PC-9 (cell line): ENCODE results near the gene OR7G2.

ENCODE experiments used
- EZH2 ChIP-seq: fragments of 200-600 bp; sonication (generic); IDR thresholded peaks from 2 replicates; pipeline ENCODE4 v1.8.0; 2017; ENCODE audit warnings: antibody characterized with exemption, low read depth
- TF ChIP-seq, protein P1 (sequence below): fragments of 200-600 bp; sonication (generic); conservative IDR thresholded peaks from 2 replicates; pipeline ENCODE4 v1.6.1; 2017; ENCODE audit warnings: mixed run types, antibody characterized with exemption, mild to moderate bottlenecking, moderate library complexity

DNA sequence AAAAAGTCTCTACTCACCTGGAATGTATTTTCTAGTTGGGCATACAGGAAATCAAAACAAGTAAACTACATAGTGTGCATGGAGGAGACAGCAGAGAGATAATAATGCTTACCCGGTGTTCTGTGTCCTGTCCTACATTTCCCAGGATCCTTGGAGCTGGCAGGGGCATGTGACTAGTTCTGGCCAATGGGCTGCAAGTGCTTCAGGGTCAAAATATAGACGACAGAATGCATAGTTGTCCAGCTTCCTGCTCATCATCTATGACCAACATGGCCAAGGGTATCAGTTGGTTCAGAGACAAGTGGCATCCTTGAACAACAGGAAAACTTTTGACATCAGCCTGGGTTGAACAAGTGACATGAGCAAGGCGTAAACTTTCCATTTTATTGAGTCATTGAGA is 41.4 kb upstream of the OR7G2 start:
- TF ChIP-seq, protein P1, sequence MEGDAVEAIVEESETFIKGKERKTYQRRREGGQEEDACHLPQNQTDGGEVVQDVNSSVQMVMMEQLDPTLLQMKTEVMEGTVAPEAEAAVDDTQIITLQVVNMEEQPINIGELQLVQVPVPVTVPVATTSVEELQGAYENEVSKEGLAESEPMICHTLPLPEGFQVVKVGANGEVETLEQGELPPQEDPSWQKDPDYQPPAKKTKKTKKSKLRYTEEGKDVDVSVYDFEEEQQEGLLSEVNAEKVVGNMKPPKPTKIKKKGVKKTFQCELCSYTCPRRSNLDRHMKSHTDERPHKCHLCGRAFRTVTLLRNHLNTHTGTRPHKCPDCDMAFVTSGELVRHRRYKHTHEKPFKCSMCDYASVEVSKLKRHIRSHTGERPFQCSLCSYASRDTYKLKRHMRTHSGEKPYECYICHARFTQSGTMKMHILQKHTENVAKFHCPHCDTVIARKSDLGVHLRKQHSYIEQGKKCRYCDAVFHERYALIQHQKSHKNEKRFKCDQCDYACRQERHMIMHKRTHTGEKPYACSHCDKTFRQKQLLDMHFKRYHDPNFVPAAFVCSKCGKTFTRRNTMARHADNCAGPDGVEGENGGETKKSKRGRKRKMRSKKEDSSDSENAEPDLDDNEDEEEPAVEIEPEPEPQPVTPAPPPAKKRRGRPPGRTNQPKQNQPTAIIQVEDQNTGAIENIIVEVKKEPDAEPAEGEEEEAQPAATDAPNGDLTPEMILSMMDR: no peak
- TF ChIP-seq EZH2: no peak
